ENCODE data around the gene C1orf115.
"Not testable (repeated sequence)": the region's sequence is repeated elsewhere in the genome, so short reads cannot be mapped to it uniquely, and the experiment has no call there.

The C1orf115 gene

GRCh38 chr1:220694866-220695382 lies 4.8 kb downstream of the C1orf115 start:
- no peak for DNase-seq

GRCh38 chr1:220695426-220695825 lies 5.3 kb downstream of the C1orf115 start:
- DNase-seq, result no peak

- DNase-seq, result no peak
Observed at GRCh38 chr1:220696226-220696862, 6.2 kb downstream of the C1orf115 start.

GRCh38 chr1:220696863-220697231 lies 6.7 kb downstream of the C1orf115 start:
- DNase-seq, result no peak

- no peak for DNase-seq
Observed at GRCh38 chr1:220697326-220697725, 7.2 kb downstream of the C1orf115 start.

GRCh38 chr1:220698607-220699016 lies 8.4 kb downstream of the C1orf115 start:
- no peak for DNase-seq

- DNase-seq, result no peak
Observed at GRCh38 chr1:220699044-220699443, 8.9 kb downstream of the C1orf115 start.

- DNase-seq, result no peak
Observed at GRCh38 chr1:220700556-220701179, 10.5 kb downstream of the C1orf115 start.

- DNase-seq, result no peak
Observed at GRCh38 chr1:220701974-220702373, 11.8 kb downstream of the C1orf115 start.

- DNase-seq, result no peak
Observed at GRCh38 chr1:220702733-220703270, 12.6 kb downstream of the C1orf115 start.

- DNase-seq, result no peak
Observed at GRCh38 chr1:220703305-220703704, 13.1 kb downstream of the C1orf115 start.

- no peak for DNase-seq
Observed at GRCh38 chr1:220705782-220706181, 15.6 kb downstream of the C1orf115 start.

GRCh38 chr1:220706480-220706879 lies 16.3 kb downstream of the C1orf115 start:
- no peak for DNase-seq

- no peak for DNase-seq
Observed at GRCh38 chr1:220707160-220707559, 17.0 kb downstream of the C1orf115 start.

- no peak for DNase-seq
Observed at GRCh38 chr1:220708244-220708643, 18.1 kb downstream of the C1orf115 start.

- no peak for DNase-seq
Observed at GRCh38 chr1:220708936-220709801, 19.0 kb downstream of the C1orf115 start.

- no peak for DNase-seq
Observed at GRCh38 chr1:220710333-220710732, 20.2 kb downstream of the C1orf115 start.

GRCh38 chr1:220711056-220711809 lies 21.1 kb downstream of the C1orf115 start:
- DNase-seq, result no peak

GRCh38 chr1:220715986-220716385 lies 25.8 kb downstream of the C1orf115 start:
- DNase-seq, result not testable (repeated sequence)

- no peak for DNase-seq
Observed at GRCh38 chr1:220717800-220718640, 27.9 kb downstream of the C1orf115 start.

- not testable (repeated sequence) for DNase-seq
Observed at GRCh38 chr1:220721266-220721665, 31.1 kb downstream of the C1orf115 start.

GRCh38 chr1:220726634-220727033 lies 36.5 kb downstream of the C1orf115 start:
- DNase-seq, result no peak

Measured in NCI-H1694 (cell line).